ENCODE measurements around the gene KDM4F. TPM values are rescaled to one million over a fixed set of nuclear protein-coding genes. Genes with fewer than 3 reads are reported as not detected.

The KDM4F gene
- total and polyA plus RNA-seq, 2 donors (not counting 3 experiments of a cell fraction or from before 2014, with no cell fraction given) = not detected

- Histone ChIP-seq H4K20me1 (replicated peaks; ENCODE audit: control insufficient read depth, extremely low read depth, insufficient read depth, low read length) (no peaks in the 10 kb centered on the region), H3K9me3 (replicated peaks; ENCODE audit: control insufficient read depth, insufficient read depth, low read length) (no peaks in the 10 kb centered on the region), H3K4me1 (ENCODE audit: control insufficient read depth, extremely low read depth, insufficient read depth, low read length) (peaks cover 8% of the 10 kb centered on the region), H3K4me2 (ENCODE audit: insufficient read depth, low read length) (no peak overlapping the region), H2AFZ (ENCODE audit: low read depth, low read length) (no peak overlapping the region), H3K4me3 (replicated peaks in 1 of 3; ENCODE audit: insufficient read depth in 1 of 3, low read depth in 1 of 3, low read length in 3 of 3) (no peak overlapping the region), H3K36me3 (ENCODE audit: control insufficient read depth in 2 of 2, extremely low read depth in 1 of 2, insufficient read depth in 2 of 2, low read length in 2 of 2) (no peaks in the 10 kb centered on the region), H3K9me1 (replicated peaks; ENCODE audit: control insufficient read depth, extremely low read depth, insufficient read depth, low read length) (no peaks in the 10 kb centered on the region), H3K9ac (replicated peaks; ENCODE audit: extremely low read depth, insufficient read depth, low read length) (no peak overlapping the region), H3K79me2 (ENCODE audit: control insufficient read depth, insufficient read depth, low read length) (no peaks in the 10 kb centered on the region), H3K27ac (ENCODE audit: insufficient read depth, low read depth, low read length) (no peak overlapping the region), H3K27me3 (ENCODE audit: control insufficient read depth in 2 of 2, insufficient read depth in 2 of 2, low read length in 2 of 2) (no peaks in the 10 kb centered on the region)
- no TSS peak for BruUV-seq (replicated peaks)
- intact Hi-C loops (cut with micrococcal nuclease) (no loop called here), dilution Hi-C loops (cut with MboI; ENCODE audit: extremely low pct_ligation_motif_present, low sequenced_read_pairs) (no loop called here)
- ChIA-PET POLR2A (no interaction called here), CTCF (interaction anchor here (1.2 kb wide), 1 partner anchor 33 kb away, joined by 4 read pairs; the partner anchor contains the start of gene SRSF8)
- FAIRE-seq (no peak), DNase-seq (ENCODE audit: low read depth, low spot score) (no peak)
- TF ChIP-seq MAX (IDR thresholded peaks at IDR 0.05; ENCODE audit: insufficient read depth, insufficient read length) = no peak
- TF ChIP-seq GATA2 (IDR thresholded peaks at IDR 0.05; ENCODE audit: insufficient read depth, insufficient read length, low read depth, low read length) = no peak
- TF ChIP-seq POLR2AphosphoS5 (IDR thresholded peaks at IDR 0.05; ENCODE audit: insufficient read depth, low read depth, low read length) = no peak
- TF ChIP-seq FOS (IDR thresholded peaks at IDR 0.05; ENCODE audit: borderline replicate concordance, insufficient read depth, low read length) = no peak
- TF ChIP-seq JUN (IDR thresholded peaks at IDR 0.05; ENCODE audit: borderline replicate concordance, insufficient read depth, insufficient read length, low read depth) = no peak
- no peak for TF ChIP-seq CTCF (IDR thresholded peaks at IDR 0.05; ENCODE audit: extremely low read depth in 1 of 2, insufficient read depth in 1 of 2, low read depth in 1 of 2, low read length in 2 of 2)
- TF ChIP-seq MYC (IDR thresholded peaks at IDR 0.05; ENCODE audit: low read depth, low read length) = no peak
Observed at GRCh38 chr11:95100191-95100648, 51.0 kb downstream of the KDM4F start.

Other genes with a start within 250 kb of the KDM4F start
- gene CWC15, start 75.9 kb upstream of the KDM4F start, total RNA-seq = 72.0 and 75.6 TPM in 2 replicates
- 11.1 and 16.9 TPM in 2 replicates for gene CWC15, start 75.9 kb upstream of the KDM4F start, polyA plus RNA-seq
- gene KDM4D, start 75.7 kb upstream of the KDM4F start, total RNA-seq = 1.0 and 1.3 TPM in 2 replicates
- 1.3 and 1.4 TPM in 2 replicates for gene KDM4D, start 75.7 kb upstream of the KDM4F start, polyA plus RNA-seq
- gene KDM4E, start 24.2 kb upstream of the KDM4F start, total RNA-seq = not detected in 2 replicates
- not detected in 2 replicates for gene KDM4E, start 24.2 kb upstream of the KDM4F start, polyA plus RNA-seq
- 29.2 and 31.3 TPM in 2 replicates for gene SRSF8, start 17.5 kb downstream of the KDM4F start, total RNA-seq
- 19.5 and 21.9 TPM in 2 replicates for gene SRSF8, start 17.5 kb downstream of the KDM4F start, polyA plus RNA-seq
- 17.1 and 20.5 TPM in 2 replicates for gene ENDOD1, start 40.4 kb downstream of the KDM4F start, total RNA-seq
- 10.2 and 10.5 TPM in 2 replicates for gene ENDOD1, start 40.4 kb downstream of the KDM4F start, polyA plus RNA-seq
- gene SESN3, start 181.8 kb downstream of the KDM4F start, total RNA-seq = 5.6 and 6.9 TPM in 2 replicates
- 1.3 and 1.6 TPM in 2 replicates for gene SESN3, start 181.8 kb downstream of the KDM4F start, polyA plus RNA-seq

Data from endothelial cell of umbilical vein (primary cell).